GM18861 (cell line): ENCODE measurements around the gene RNF144A.

Source experiments
- ATAC-seq: cut with Tn5 transposase; IDR thresholded peaks from one replicate; pipeline ENCODE4 v1.9.1; 2021; ENCODE audit not compliant: unreplicated experiment

RNF144A gene

DNA sequence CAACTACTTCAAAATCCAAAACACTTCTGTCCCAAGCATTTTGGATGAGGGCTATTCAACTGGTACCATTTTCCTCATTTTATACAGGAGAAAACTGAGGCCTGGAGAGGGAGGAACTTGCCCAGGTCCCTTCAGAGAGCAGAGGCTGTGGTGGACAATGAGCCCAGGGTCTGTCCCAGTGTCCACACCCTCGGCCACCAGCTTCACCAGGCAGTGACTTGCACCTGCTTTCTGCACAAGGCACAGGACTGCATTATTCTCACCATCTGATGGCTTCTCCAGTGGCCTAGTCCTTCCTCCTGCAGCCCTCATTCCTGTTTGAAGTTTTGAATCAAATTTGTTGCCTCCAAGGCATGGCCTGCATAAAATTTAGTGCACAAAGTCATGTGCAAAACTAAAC is 53.3 kb downstream of the RNF144A start:
- ATAC-seq: no peak

DNA sequence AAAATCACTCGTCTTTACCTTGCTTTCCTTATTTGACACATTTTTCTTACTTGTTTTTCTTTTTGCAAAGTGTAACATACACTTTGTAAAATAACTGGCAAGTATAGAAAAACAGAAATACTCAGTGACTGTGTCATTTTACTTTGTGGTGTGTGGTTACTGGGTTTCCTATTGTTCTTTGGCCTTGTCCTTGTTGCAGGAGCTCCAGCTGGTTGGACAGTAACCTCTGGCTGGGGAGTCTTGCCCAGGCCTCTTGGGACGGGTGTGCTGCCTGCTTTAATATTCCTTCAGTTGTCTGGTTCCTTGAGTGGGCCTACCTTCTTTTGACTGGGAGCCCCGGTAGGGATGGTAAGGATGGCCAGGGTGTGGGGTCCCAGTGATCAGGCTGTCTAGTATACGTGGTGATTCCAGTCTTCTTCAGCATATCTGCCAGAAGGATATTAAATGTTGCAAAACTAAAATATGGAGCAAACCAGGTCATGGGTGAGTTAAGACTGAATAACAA is 53.8 kb downstream of the RNF144A start:
- no peak for ATAC-seq

DNA sequence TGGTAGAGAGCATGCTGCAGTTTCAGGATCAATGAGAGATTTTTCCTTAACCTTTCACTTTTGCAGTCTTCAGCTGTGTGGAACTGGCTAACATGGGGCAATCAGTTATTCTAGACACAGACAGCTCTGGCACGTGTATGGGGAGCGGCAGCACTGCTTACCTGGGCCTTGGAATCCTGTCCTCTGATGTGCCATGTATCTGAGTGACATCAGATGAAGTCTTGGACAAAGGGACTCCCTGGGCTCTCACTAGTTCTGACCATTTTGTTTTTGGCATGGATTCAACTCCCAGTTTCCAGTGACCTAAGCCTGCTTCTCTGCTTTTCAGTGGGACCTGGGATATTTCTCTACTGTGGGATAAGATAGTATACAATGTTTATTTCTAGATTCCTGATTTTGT is 54.3 kb downstream of the RNF144A start:
- no peak for ATAC-seq

DNA sequence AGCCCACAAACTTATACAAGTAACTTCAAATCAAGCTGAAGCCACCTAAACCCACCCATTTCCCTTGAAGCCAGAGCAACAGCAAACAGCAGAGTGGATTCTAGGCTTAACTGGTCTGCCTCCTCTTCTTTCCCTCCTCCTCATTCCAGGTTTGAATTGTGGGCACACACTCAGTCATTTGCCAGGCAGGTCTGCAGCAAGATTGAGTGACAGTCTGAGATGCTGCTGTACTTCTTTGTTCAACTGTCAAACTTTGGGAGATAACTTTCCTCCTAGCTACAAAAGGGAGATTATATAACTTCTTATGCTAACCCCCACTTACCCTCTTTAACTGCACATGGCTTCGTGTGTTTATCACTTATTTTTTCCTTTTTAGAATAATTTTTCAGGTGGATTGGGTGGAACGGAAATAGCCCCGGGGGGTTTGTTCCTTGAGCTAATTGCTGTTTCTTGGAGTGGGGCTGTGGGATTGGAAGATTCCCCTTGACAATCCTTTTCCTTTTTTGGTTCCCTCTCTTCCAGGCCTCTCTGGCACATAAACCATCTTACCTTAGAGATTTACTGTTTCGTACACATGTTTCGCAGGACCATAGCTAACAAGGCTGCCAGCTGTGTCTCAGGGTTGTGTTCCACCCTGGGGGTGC is 55.0 kb downstream of the RNF144A start:
- no peak for ATAC-seq

DNA sequence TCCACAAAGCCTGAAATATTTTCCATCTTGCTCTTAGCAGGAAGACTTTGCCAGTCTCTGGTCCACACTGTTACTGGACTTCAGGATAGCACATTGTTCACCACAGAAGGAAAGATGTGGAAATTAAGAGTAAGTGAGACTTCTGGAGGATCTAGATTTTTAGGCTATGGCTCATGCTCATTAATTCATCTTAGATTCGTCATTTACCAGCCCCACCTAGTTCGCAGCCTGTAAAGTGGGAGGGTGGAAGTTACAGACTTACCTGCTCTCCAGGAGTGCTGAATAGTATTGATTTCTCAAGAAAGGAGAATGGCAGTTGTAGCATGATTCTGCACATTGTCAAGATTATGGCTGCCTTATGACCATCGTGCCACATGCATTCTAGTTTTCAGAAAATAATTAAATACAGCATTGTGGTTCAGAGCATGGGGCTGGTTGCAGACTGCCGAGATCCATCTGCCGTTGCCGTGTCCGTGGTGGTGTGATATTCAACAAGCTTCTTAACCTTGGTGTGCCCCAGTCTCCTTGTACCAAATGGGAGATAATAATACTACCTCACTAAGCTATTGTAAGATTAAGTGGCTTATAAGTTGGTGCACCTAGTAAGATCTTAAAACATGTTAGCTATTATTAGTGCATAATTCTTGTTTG is 56.8 kb downstream of the RNF144A start:
- ATAC-seq: no peak

GRCh38 chr2:6975988-6976387 is 58.8 kb downstream of the RNF144A start:
- ATAC-seq: no peak

- ATAC-seq: no peak
Observed at GRCh38 chr2:6977113-6977741, 60.0 kb downstream of the RNF144A start.

- no peak for ATAC-seq
Observed at GRCh38 chr2:6977786-6978185, 60.6 kb downstream of the RNF144A start.

- ATAC-seq: no peak
Observed at GRCh38 chr2:6978991-6979390, 61.8 kb downstream of the RNF144A start.

DNA sequence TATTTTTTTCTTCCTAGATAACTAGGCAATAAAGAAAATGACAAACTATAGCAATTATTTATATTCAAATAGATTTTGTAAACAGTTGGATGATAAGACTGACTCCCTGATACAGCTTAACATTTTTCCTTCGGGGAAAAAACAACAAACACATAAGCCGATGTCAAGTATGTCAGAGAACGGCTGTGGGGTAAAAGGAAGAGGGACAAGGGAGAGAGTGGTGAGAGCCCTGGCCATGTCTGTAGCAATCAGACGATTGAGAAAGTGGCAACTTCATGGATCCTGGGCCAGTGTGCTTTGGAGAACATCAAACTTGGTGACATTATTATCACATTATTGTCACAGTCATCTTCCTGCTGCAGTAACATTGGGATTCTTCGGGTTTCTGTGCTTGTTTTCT is 65.2 kb downstream of the RNF144A start:
- ATAC-seq: no peak

- ATAC-seq: no peak
Observed at GRCh38 chr2:6982934-6983589, 65.8 kb downstream of the RNF144A start.

GRCh38 chr2:6986301-6986911 is 69.2 kb downstream of the RNF144A start:
- no peak for ATAC-seq

GRCh38 chr2:6986912-6987361 is 69.7 kb downstream of the RNF144A start:
- no peak for ATAC-seq

DNA sequence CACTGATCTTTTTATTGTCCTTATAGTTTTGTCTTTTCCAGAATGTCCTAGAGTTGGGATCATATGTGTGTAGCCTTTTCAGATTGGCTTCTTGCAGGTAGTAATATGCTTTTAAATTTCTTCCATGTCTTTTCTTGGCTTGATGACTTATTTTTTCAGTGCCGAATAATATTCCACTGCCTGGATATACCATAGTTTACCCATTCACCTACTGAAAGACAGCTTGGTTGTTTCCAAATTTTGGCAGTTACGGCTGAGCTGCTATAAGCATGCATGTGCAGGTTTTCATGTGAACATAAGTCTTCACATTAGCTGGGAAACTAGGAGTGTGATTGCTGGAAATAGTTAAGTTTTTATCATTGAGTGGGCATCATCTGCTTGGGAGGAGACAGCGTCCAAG is 73.7 kb downstream of the RNF144A start:
- ATAC-seq: no peak

DNA sequence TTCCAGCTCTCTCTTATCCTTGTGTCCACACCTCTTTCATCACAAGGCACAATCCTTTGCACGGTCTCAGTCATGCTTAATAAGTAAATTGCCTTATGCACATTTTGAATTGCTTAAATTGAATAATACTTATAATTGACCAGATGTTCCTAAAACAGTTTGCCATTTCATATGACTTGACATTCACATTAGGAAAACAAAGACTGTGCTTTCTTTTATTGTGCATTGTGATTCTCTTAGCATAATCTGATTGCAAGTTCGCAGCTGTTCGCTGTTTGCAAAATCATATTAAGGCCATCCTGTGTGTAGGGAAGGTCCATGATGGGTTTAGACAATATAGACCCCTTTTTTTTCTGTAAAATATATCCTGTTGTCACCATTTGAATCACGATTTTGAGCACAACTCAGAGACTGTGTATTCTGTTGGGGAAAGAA is 75.6 kb downstream of the RNF144A start:
- ATAC-seq: no peak

DNA sequence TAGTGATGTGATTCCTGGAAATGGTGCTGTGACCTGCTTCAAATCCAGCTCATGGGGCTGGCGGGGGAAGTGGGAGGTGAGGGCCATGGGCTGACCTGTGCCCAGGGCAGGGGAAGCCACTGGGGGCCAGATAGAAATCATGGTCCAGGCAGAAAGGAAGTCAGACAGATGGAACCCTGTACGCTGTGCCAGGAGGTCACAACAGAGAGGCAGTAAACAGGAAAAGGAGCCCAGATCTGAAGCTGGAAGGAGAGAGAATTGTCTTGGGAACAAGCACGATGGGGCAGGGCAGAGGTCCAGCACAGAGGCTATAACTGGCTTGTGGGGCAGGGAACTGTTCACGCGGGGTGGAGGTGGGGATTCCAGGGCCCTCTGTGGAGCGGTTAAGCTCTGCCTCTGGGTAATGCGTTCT is 76.0 kb downstream of the RNF144A start:
- no peak for ATAC-seq

GRCh38 chr2:6993936-6994335 is 76.7 kb downstream of the RNF144A start:
- ATAC-seq: no peak

DNA sequence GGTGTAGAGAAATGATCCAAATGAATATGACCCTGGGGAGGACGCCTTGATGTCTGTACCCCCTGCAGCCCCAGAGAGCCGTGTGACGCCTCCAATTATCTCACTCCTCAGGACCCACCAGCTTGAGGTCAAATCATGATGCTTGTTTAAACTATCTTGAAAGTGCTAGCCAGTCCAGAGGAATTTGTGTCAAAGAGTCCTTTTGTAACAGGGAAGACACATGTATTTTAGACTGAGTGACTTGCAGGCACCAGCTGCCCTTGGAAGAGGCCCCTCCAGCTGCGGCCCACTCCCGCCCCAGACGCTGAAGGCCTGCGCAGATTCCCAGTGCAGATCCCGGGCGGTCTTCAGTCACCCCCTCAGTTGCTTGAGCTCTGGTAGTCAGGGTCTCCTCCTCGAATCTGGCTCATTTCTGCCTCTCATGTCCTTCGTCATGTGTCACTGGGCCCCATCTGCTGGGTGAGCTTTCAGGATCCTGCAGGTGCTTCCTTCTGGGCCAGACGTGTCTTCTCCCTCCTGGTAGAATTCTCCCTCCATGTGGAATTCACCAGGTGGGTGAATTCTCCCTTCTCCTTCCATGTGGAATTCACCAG is 77.4 kb downstream of the RNF144A start:
- no peak for ATAC-seq

- ATAC-seq: no peak
Observed at GRCh38 chr2:6995391-6996097, 78.3 kb downstream of the RNF144A start.

- ATAC-seq: peak; percentile 82
Observed at GRCh38 chr2:6999211-6999877, 82.1 kb downstream of the RNF144A start.
